ENCODE data around the gene LIPC. TPM values are rescaled to one million over a fixed set of nuclear protein-coding genes. Genes with fewer than 3 reads are reported as not detected.

Gene LIPC
- polyA plus RNA-seq, 1 of the 3 experiments (the other 2 are of a cell fraction): not detected

DNA sequence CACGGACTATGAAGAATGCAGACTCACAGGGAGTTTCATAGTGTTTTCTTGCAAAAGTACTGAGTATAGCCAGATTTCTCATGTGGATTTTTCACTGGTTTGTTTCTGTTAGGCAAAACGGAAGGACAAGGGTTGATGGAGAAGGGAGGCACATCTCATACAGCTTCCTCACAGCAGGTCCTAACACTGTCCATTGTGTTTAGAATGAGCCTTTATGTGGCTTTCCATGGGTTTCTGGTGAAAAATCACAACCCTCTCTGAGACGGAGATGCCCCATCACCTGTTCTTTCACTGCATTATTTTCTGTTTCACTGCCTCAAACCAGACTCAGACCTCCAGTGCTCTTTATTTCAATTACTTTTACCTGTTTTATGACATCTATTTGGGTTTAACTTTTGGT lies 25.0 kb upstream of the LIPC start:
- DNase-seq: no peak
- H3K27ac ChIP-seq (ENCODE audit: low read depth in 2 of 2, low read length in 1 of 2): no peak overlapping the region
- ChIA-PET CTCF (no interaction called here), POLR2A (no interaction called here)
- WGBS (ENCODE audit: low lambda C conversion rate): 75% methylated on average over 3 of the region's 3 CpGs
- TF ChIP-seq, protein P1, sequence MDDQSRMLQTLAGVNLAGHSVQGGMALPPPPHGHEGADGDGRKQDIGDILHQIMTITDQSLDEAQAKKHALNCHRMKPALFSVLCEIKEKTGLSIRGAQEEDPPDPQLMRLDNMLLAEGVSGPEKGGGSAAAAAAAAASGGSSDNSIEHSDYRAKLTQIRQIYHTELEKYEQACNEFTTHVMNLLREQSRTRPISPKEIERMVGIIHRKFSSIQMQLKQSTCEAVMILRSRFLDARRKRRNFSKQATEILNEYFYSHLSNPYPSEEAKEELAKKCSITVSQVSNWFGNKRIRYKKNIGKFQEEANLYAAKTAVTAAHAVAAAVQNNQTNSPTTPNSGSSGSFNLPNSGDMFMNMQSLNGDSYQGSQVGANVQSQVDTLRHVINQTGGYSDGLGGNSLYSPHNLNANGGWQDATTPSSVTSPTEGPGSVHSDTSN (IDR thresholded peaks at IDR 0.05): no peak
- TF ChIP-seq EP300 (IDR thresholded peaks at IDR 0.05; ENCODE audit: borderline replicate concordance in 1 of 2, low read depth in 1 of 2, low read length in 1 of 2): no peak
- no peak for TF ChIP-seq FOXM1 (IDR thresholded peaks at IDR 0.05; ENCODE audit: low read depth)
- no peak for TF ChIP-seq TCF12 (IDR thresholded peaks at IDR 0.05)
- TF ChIP-seq NFIC (IDR thresholded peaks at IDR 0.05; ENCODE audit: borderline replicate concordance): no peak
- TF ChIP-seq EZH2phosphoT487 (IDR thresholded peaks at IDR 0.05; ENCODE audit: borderline replicate concordance, low read depth): no peak
- TF ChIP-seq GATA2 (CRISPR knock-in tag; IDR thresholded peaks at IDR 0.05): no peak
- TF ChIP-seq SMC3 (IDR thresholded peaks at IDR 0.05; ENCODE audit: low read depth, low read length): no peak
- H3K4me2 ChIP-seq: no peak overlapping the region
- no peaks in the 10 kb centered on the region for H3K9me2 ChIP-seq
- peaks cover 0 to 2% of the 10 kb centered on the region in 2 experiments; a peak in 1 of 4 replicates for H3K4me1 ChIP-seq (ENCODE audit: control insufficient read depth in 1 of 2, insufficient read depth in 2 of 2, low read depth in 1 of 2, low read length in 1 of 2)
- no peaks in the 10 kb centered on the region for H4K20me1 ChIP-seq (ENCODE audit: insufficient read depth)
- H3K27me3 ChIP-seq (ENCODE audit: insufficient read depth): no peaks in the 10 kb centered on the region; the same call in 1 of the 2 replicates
- H3K9ac ChIP-seq: no peak overlapping the region
- H3K79me2 ChIP-seq (ENCODE audit: insufficient read depth): no peaks in the 10 kb centered on the region
- no peak overlapping the region for H2AFZ ChIP-seq (ENCODE audit: low read depth)
- no peak overlapping the region for H3K4me3 ChIP-seq (ENCODE audit: low read depth in 2 of 2, low read length in 1 of 2)
- no peaks in the 10 kb centered on the region for H3F3A ChIP-seq (replicated peaks; ENCODE audit: insufficient read depth)
- no peaks in the 10 kb centered on the region for H3K36me3 ChIP-seq (replicated peaks in 1 of 2; ENCODE audit: control insufficient read depth in 1 of 2, insufficient read depth in 2 of 2, low read length in 1 of 2)
- no peaks in the 10 kb centered on the region for H3K9me3 ChIP-seq

DNA sequence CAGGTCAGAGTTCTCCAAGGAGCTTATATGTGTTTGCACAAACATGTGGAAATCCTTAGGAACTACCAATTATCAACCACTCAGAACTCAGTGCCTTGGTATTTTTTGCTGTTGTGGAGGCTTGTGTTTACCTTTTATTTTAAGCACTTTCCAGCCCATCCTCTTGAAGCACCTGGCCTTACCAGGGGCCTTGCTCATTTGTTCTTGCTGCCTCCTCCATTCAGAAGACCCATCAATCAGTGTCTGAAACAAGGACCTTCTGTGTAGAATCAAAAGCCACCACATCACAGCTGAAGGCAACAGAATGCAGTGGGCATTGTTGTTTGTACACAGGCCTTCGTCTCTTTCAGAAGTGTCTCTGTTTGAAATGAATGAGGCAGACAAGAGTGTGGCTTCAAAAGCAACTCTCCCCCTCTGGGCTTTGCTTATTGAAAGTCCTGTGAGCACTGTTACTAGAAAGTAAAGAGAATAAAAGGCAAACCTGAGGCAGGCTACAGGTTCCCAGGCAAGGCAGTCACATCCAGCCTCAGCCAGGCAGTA lies 24.5 kb upstream of the LIPC start:
- Histone ChIP-seq H4K20me1 (ENCODE audit: insufficient read depth) (no peaks in the 10 kb centered on the region), H3K79me2 (ENCODE audit: insufficient read depth) (no peaks in the 10 kb centered on the region), H3K9me3 (no peaks in the 10 kb centered on the region), H3K27me3 (ENCODE audit: insufficient read depth) (no peaks in the 10 kb centered on the region; the same call in 1 of the 2 replicates), H3K36me3 (replicated peaks in 1 of 2; ENCODE audit: control insufficient read depth in 1 of 2, insufficient read depth in 2 of 2, low read length in 1 of 2) (no peaks in the 10 kb centered on the region), H3K4me1 (ENCODE audit: control insufficient read depth in 1 of 2, insufficient read depth in 2 of 2, low read depth in 1 of 2, low read length in 1 of 2) (peaks cover 0 to under 1% of the 10 kb centered on the region in 2 experiments; a peak in 1 of 4 replicates), H3F3A (replicated peaks; ENCODE audit: insufficient read depth) (no peaks in the 10 kb centered on the region), H3K9ac (no peak overlapping the region), H3K4me3 (ENCODE audit: low read depth in 2 of 2, low read length in 1 of 2) (no peak overlapping the region), H3K27ac (ENCODE audit: low read depth in 2 of 2, low read length in 1 of 2) (no peak overlapping the region), H2AFZ (ENCODE audit: low read depth) (no peak overlapping the region), H3K9me2 (no peaks in the 10 kb centered on the region), H3K4me2 (no peak overlapping the region)
- ChIA-PET POLR2A (no interaction called here), CTCF (no interaction called here)
- TF ChIP-seq SIN3A (IDR thresholded peaks at IDR 0.05; ENCODE audit: borderline replicate concordance, low read depth, low read length) (no peak), MXI1 (IDR thresholded peaks at IDR 0.05; ENCODE audit: low read depth, low read length) (no peak), SMC3 (IDR thresholded peaks at IDR 0.05; ENCODE audit: low read depth, low read length) (no peak), JUND (IDR thresholded peaks at IDR 0.05) (no peak), RAD21 (IDR thresholded peaks at IDR 0.05; ENCODE audit: low read length) (no peak), IRF3 (IDR thresholded peaks at IDR 0.05; ENCODE audit: low read depth, low read length) (no peak), CTCF (IDR thresholded peaks at IDR 0.05) (no peak), EZH2phosphoT487 (IDR thresholded peaks at IDR 0.05; ENCODE audit: borderline replicate concordance, low read depth) (no peak), FOXJ3 (CRISPR knock-in tag; IDR thresholded peaks at IDR 0.05) (no peak), ELF1 (IDR thresholded peaks at IDR 0.05) (no peak), CHD2 (IDR thresholded peaks at IDR 0.05; ENCODE audit: low read length, partially characterized antibody) (no peak), YY1 (IDR thresholded peaks at IDR 0.05; ENCODE audit: low read depth) (no peak), RXRA (IDR thresholded peaks at IDR 0.05; ENCODE audit: borderline replicate concordance, low read depth) (no peak), FOXM1 (IDR thresholded peaks at IDR 0.05; ENCODE audit: low read depth) (no peak), TAF1 (IDR thresholded peaks at IDR 0.05; ENCODE audit: borderline replicate concordance, low read depth, low read length) (no peak), RCOR1 (IDR thresholded peaks at IDR 0.05; ENCODE audit: low read length) (no peak), ZBTB33 (IDR thresholded peaks at IDR 0.05; ENCODE audit: borderline replicate concordance, low read depth) (no peak)
- TF ChIP-seq, protein P2, sequence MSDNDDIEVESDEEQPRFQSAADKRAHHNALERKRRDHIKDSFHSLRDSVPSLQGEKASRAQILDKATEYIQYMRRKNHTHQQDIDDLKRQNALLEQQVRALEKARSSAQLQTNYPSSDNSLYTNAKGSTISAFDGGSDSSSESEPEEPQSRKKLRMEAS (IDR thresholded peaks at IDR 0.05; ENCODE audit: low read depth): no peak
- 54% methylated on average over 1 of the region's 1 CpG for WGBS (ENCODE audit: low lambda C conversion rate)
- DNase-seq: no peak
